ENCODE results near the gene EIF4G3.
"Not testable (repeated sequence)": the region's sequence is repeated elsewhere in the genome, so short reads cannot be mapped to it uniquely, and the experiment has no call there.

Gene EIF4G3

GRCh38 chr1:21188235-21188634 lies 11.5 kb upstream of the EIF4G3 start:
- DNase-seq = no peak

DNA sequence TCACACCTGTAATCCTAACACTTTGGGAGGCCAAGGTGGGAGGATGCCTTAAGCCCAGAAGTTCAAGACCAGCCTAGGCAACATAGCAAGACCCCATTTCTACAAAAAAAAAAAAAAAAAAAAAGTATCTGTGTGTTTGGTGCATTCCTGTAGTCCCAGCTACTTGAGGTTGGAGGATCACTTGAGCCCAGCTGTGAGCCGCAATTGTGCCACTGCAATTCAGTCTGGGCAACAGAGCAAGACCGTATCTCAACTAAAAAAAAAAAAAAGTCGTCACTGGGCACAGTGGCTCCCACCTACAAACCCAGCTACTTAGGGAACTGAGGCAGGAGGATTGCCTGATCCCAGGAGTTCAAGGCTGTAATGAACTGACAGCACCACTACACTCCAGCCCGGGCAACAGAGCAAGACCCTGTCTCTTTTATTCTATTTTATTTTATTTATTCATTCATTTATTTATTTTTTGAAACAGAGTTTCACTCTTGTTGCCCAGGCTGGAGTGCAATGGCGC lies 8.6 kb upstream of the EIF4G3 start:
- no peak for DNase-seq

DNA sequence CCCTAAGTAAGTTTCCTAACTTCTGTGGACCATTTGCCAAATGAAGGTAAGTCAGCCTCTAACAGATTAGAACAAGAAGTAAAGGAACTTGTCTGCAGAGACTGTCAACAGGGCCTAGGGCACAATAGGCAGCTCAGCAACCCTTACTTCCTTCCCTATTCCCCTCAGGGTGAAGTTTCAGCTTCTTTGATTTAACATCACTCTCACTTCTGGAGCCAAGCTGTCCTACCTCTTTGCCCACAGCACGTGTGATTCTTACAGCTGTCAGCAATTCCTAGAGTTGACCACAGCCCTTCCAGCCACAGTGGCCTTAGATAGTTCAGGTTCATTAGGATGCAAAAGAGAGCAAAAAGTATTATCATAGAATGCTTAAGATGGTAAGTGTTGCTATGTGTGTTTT lies 7.6 kb upstream of the EIF4G3 start:
- no peak for DNase-seq

DNA sequence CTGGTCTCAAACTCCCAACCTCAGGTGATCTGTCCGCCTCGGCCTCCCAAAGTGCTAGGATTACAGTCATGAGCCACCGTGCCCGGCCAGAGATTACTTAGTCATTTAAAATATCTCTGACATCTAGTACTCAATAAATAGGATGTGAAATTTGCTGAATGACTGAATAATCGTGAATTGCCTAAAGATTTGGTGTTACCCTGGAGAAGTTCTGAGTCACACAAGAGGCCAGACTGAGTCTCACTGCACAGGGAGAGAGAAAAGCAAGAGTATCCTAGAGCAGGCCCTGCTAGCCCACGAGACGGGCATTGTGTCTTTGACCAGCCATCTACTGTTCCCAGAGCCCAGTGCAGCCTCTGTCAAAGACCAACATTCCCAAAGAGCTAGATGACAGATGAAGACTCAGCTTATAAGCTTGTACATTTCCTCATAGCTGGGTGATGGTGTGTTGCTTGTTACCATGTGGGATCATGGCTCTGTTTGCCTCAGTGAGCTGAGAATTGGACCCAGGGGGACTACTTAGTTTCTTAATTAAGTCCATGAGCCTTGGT lies 5.6 kb upstream of the EIF4G3 start:
- DNase-seq = no peak

DNA sequence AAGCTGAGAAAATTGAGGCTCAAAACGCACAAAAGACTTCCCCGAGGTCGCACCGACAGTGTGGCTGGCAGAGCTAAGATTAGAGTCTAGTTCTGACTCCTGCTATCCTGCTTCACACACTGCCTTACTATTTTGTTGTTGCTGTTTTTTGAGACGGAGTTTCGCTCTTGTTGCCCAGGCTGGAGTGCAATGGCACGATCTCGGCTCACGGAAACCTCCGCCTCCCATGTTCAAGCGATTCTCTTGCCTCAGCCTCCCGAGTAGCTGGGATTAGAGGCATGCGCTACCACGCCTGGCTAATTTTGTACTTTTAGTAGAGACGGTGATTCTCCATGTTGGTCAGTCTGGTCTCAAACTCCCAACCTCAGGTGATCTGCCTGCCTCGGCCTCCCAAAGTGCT lies 1.6 kb upstream of the EIF4G3 start:
- not testable (repeated sequence) for DNase-seq

GRCh38 chr1:21175670-21176581 lies 771 bp downstream of the EIF4G3 start:
- DNase-seq = no peak

- no peak for DNase-seq
These were observed 1.4 kb downstream of the EIF4G3 start for GRCh38 chr1:21175324-21175669.

- DNase-seq = no peak
These were observed 1.9 kb downstream of the EIF4G3 start for GRCh38 chr1:21174654-21175323.

DNA sequence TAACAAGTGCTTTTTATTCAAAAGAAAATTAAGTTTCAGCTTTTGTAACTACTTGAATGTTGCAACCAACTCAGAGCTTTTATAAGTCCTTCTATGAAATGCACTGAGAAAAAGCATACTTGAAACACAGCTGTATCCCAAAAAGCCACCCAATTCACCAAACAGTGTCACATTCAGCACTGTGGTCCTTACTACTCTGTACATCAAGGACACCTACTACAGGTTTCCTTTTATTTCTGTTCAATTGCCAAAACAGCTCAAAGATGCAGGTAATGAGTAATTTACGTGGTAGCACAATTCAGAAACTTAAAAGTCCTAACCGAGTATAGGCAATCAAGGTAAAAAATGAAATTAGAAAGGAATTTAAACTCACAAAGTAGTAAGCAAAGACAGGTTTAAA lies 2.5 kb downstream of the EIF4G3 start:
- no peak for DNase-seq

DNA sequence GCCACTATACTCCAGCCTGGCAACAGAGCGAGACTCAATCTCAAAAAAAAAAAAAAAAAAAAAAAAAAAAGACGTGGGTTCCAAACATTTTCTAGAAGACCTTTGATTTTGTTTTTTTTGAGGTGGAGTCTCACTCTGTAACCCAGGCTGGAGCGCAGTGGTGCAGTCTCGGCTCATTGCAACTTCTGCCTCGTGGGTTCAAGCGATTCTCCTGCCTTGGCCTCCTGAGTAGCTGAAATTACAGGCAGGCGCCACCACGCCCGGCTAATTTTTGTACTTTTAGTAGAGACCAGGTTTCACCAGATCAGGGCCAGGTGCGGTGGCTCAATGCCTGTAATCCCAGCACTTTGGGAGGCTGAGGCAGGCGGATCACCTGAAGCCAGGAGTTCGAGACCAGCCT lies 3.6 kb downstream of the EIF4G3 start:
- DNase-seq = not testable (repeated sequence)

DNA sequence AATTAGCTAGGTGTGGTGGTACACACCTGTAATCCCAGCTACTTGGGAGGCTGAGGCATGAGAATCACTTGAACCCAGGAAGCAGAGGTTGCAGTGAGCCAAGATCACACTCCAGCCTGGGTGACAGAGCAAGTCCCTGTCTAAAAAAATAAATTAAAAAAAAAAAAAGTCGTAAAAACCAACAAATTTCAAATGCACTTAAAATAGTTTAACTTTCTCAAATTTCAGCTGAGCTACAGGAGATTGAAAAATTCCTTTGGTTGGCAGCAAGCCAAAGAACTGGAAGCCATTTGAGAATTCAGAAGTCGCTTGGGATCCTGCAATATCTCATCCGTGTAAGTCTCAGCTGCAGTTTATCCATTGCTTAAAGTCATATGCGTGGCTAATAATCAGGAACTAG lies 5.9 kb downstream of the EIF4G3 start:
- DNase-seq = not testable (repeated sequence)

- no peak for DNase-seq
These were observed 8.3 kb downstream of the EIF4G3 start for GRCh38 chr1:21168444-21168843.

DNA sequence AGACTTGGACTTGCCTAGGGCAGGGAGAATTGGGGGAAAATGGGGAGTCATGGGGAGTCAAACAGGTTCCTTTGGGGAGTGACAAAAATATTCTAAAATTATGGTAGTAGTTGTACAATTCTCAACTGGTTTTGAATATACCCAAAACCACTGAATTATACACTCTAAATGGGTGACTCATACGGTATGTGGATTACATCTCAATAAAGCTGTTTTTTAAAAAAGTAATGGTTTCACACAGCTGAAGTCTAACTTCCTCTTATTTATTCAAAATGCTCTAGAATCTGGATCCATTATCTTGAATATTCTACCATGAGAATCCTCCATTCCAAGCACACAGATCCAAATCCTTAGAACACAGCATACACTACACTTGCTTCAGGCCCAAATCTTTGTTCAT lies 11.1 kb downstream of the EIF4G3 start:
- DNase-seq = no peak

- DNase-seq = no peak
These were observed 11.6 kb downstream of the EIF4G3 start for GRCh38 chr1:21165076-21165475.

DNA sequence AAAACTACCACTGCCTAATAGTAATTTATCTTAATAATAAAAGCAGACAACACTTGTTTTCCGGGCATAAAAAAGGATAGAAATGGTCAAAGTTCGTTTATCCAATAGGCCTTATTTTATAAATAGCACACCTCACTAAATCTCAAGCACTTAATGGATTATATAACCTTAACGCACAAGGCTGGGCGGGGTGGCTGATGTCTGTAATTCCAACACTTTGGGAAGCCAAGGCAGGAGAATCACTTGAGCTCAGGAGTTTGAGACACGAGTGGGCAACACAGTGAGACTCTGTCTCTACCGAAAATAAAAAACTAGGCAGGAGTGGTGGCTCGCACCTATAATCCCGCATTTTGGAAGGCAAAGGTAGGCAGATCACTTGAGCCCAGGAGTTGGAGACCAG lies 12.4 kb downstream of the EIF4G3 start:
- no peak for DNase-seq

GRCh38 chr1:21162740-21163464 lies 13.8 kb downstream of the EIF4G3 start:
- DNase-seq = no peak

DNA sequence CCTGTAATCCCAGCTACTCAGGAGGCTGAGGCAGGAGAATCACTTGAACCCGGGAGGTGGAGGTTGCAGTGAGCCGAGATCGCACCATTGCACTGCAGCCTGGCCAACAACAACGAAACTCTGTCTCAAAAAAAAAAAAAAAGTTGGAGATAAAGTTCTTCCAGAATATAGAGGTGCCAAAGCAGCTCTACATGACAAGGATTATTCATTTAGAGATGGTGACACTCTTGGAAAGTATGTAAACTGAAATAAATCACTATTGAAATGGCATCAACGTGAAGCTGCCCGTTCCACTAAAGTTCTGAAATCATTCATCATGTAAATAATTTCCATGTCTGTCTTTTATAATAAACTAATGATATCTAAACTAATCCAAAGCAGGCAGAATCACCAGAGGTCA lies 14.9 kb downstream of the EIF4G3 start:
- DNase-seq = no peak

GRCh38 chr1:21160263-21160796 lies 16.4 kb downstream of the EIF4G3 start:
- DNase-seq = no peak

DNA sequence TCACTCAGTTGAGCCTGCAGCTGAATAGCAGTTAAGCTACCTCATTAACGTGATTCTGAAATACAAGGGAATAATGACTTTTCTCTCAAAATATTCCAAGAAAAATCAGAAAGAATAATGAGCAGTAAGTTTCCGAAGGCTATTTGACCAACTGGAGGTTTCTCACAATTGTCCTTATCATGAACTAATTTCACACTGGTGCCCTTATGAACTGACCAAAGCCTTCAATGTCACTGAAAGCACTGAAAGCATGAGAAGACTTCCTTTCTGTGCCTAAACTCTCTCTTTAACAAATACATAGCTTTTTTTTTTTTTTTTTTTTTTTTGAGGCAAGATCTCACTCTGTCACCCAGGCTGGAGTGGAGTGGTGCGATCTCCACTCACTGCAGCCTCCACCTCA lies 18.8 kb downstream of the EIF4G3 start:
- DNase-seq = no peak

GRCh38 chr1:21157054-21157453 lies 19.6 kb downstream of the EIF4G3 start:
- no peak for DNase-seq

DNA sequence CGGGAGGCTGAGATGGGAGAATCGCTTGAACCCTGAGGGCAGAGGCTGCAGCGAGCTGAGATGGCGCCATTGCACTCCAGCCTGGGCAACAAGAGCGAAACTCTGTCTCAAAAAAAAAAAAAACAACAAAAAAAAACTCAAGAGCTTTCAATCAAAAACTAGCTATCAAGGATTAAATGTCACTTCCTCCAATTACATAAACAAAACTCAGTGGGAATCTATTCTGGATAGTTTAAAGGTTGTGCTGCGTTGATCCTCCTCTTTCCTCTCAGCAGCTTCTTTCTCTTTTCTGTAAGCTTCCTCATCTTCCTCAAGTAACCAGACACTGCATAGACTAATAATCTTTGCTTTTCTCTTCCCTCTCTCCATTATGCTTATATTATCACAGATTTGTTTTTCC lies 20.7 kb downstream of the EIF4G3 start:
- no peak for DNase-seq

DNA sequence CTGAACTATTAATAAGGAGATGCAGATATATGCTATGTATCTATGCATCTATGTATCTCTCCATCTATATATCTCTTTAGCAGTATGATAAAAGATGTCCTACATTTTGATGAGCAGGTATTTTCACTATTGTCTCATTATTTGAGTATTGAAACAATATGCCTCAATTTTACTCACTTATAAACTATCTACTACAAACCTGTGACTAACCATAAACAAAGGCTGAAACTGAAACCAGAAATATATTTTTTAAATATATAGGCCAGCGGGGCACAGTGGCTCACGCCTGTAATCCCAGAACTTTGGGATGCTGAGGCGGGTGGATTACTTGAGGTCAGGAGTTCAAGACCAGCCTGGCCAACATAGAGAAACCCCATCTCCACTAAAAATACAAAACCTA lies 22.0 kb downstream of the EIF4G3 start:
- DNase-seq = no peak

GRCh38 chr1:21153388-21153787 lies 23.3 kb downstream of the EIF4G3 start:
- no peak for DNase-seq
